ENCODE measurements around the gene C1QL4. TPM values are rescaled to one million over a fixed set of nuclear protein-coding genes. Genes with fewer than 3 reads are reported as not detected.

Gene C1QL4
- total and polyA plus RNA-seq, 8 donors: not detected

DNA sequence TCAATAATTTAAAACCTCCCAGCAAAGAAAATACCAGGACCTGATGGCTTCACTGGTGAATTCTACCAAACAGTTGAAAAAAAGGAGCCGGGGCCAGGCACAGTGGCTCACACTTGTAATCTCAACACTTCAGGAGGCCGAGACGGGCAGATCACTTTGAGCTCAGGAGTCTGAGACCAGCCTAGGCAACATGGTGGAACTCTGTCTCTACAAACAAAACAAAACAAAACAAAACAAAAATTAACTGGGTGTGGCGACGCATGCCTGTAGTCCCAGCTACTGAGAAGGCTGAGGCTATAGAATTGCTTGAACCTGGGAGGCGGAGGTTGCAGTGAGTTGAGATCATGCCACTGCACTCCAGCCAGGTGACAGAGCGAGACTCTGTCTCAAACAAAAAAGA lies 27.6 kb downstream of the C1QL4 start:
- H3K4me3 ChIP-seq: no peak overlapping the region
- TF ChIP-seq, protein P1, sequence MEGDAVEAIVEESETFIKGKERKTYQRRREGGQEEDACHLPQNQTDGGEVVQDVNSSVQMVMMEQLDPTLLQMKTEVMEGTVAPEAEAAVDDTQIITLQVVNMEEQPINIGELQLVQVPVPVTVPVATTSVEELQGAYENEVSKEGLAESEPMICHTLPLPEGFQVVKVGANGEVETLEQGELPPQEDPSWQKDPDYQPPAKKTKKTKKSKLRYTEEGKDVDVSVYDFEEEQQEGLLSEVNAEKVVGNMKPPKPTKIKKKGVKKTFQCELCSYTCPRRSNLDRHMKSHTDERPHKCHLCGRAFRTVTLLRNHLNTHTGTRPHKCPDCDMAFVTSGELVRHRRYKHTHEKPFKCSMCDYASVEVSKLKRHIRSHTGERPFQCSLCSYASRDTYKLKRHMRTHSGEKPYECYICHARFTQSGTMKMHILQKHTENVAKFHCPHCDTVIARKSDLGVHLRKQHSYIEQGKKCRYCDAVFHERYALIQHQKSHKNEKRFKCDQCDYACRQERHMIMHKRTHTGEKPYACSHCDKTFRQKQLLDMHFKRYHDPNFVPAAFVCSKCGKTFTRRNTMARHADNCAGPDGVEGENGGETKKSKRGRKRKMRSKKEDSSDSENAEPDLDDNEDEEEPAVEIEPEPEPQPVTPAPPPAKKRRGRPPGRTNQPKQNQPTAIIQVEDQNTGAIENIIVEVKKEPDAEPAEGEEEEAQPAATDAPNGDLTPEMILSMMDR (IDR thresholded peaks at IDR 0.05): no peak
- no peak for TF ChIP-seq POLR2A (IDR thresholded peaks at IDR 0.05)
- TF ChIP-seq EP300 (IDR thresholded peaks at IDR 0.05): no peak
- TF ChIP-seq POLR2AphosphoS5 (IDR thresholded peaks at IDR 0.05): no peak
- H3K27me3 ChIP-seq: peaks cover 0 to 25% (median 0%) of the 10 kb centered on the region in 3 donors
- intact Hi-C loops (cut with DNase I; ENCODE audit: low total_unique reads): no loop called here
- whole genome bisulfite sequencing, 5 donors: 83 to 88% (median 86%) methylated on average over 7 of the region's 7 CpGs
- no peak for DNase-seq
- H3K9me3 ChIP-seq: no peaks in the 10 kb centered on the region
- no peaks in the 10 kb centered on the region for H3K4me1 ChIP-seq
- H3K27ac ChIP-seq: no peak overlapping the region
- no peaks in the 10 kb centered on the region for H3K36me3 ChIP-seq

DNA sequence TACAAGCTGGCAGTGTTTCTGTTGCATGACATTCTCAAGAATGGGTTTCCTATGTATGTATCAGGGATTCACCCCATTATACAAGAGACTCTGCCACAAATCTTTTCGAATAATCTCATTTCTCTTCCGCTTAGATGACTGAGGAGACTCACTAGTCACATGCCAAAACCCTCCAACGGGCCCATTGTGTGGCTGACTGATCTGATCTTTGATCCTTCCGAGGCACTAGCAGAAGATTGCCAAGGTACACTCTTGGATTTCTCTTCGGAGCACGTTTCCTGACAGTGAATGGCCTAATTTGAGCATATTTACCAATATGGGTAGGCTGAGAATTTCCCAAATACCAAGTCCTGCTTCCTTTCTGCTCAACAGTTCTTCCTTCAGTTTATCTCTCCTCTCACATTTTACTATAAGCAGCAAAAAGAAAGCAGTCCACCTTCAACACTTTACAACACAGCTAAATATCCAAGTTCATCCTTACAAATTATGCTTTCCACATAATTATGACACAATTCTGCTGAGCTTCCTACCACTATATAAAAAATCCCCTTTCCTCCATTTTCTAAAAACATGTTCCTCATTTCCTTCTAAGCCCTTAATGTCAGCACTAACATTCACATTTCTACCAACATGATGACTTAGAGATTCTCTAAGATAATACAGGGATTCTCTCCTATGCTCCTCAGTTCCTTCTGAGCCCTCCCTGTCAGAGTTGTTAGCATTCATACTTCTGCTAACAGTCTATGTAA lies 31.1 kb downstream of the C1QL4 start:
- DNase-seq: no peak

DNA sequence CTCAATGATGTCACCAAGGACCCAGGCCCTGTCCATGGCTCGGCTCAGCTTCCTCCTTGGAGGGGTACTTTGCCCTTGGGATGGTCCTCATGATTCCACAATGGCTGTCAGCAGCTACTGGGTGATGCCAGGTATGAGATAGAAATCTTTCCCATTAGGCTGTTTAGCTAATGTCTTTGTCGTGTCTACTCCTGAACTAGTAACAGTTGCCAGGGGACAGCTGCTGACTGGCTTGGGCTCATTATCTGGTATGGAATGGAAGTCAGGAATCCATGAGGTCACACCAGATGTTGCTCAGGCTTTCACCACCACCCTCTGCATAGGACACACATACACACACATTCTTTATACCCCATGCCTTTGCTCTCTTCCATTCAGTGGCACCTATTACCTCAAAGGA lies 32.8 kb downstream of the C1QL4 start:
- WGBS, 5 donors: 61 to 82% (median 72%) methylated on average over 2 of the region's 2 CpGs
- Histone ChIP-seq H3K27me3 (peaks cover 0 to 54% (median under 1%) of the 10 kb centered on the region in 3 donors), H3K9me3 (no peaks in the 10 kb centered on the region), H3K4me1 (no peaks in the 10 kb centered on the region), H3K36me3 (no peaks in the 10 kb centered on the region), H3K4me3 (no peak overlapping the region), H3K27ac (no peak overlapping the region)
- TF ChIP-seq POLR2AphosphoS5 (IDR thresholded peaks at IDR 0.05): no peak
- TF ChIP-seq POLR2A (IDR thresholded peaks at IDR 0.05): no peak
- intact Hi-C loops (cut with DNase I; ENCODE audit: low total_unique reads): no loop called here
- DNase-seq: no peak

More for the DNA sequence above, 31.1 kb downstream of the C1QL4 start:
- no peaks in the 10 kb centered on the region for H3K4me1 ChIP-seq
- H3K36me3 ChIP-seq: no peaks in the 10 kb centered on the region
- H3K4me3 ChIP-seq: no peak overlapping the region
- H3K27ac ChIP-seq: no peak overlapping the region
- H3K27me3 ChIP-seq: peaks cover 0 to 47% (median 0%) of the 10 kb centered on the region in 3 donors
- intact Hi-C loops (cut with DNase I; ENCODE audit: low total_unique reads): no loop called here
- TF ChIP-seq POLR2AphosphoS5 (IDR thresholded peaks at IDR 0.05) (no peak), POLR2A (IDR thresholded peaks at IDR 0.05) (no peak), EP300 (IDR thresholded peaks at IDR 0.05) (no peak)
- TF ChIP-seq, protein P1 (IDR thresholded peaks at IDR 0.05): no peak
- H3K9me3 ChIP-seq: no peaks in the 10 kb centered on the region
- WGBS, 5 donors: 52 to 69% (median 65%) methylated on average over 6 of the region's 6 CpGs

DNA sequence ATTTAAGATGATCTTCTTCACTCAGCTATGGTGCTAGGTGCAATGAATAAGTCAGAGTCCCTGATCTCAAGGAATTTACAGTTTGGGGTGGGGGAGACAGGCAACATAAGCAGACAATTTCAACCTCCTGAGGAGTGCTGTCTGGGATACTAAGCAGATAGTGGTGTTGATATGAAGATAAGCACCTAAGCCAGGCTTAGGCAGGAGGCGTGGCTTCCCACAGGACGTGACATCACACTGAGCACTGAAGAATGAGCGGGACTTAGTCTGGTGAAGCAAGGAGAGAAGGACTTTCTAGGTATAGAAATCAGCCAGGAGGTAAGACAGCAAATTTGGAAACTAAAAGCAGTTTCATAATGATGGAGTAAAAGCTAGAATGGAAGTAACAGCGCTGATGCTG lies 35.2 kb downstream of the C1QL4 start:
- intact Hi-C loops (cut with DNase I; ENCODE audit: low total_unique reads): no loop called here
- DNase-seq: no peak
- H3K27me3 ChIP-seq: peaks cover 15 to 74% (median 25%) of the 10 kb centered on the region in 3 donors
- no peak for TF ChIP-seq POLR2A (IDR thresholded peaks at IDR 0.05)
- no peak for TF ChIP-seq EP300 (IDR thresholded peaks at IDR 0.05)
- TF ChIP-seq, protein P1 (IDR thresholded peaks at IDR 0.05): no peak
- no peak for TF ChIP-seq POLR2AphosphoS5 (IDR thresholded peaks at IDR 0.05)
- H3K9me3 ChIP-seq: no peaks in the 10 kb centered on the region
- H3K36me3 ChIP-seq: no peaks in the 10 kb centered on the region
- H3K27ac ChIP-seq: no peak overlapping the region
- no peak overlapping the region for H3K4me3 ChIP-seq
- H3K4me1 ChIP-seq: peaks cover 10 to 13% (median 12%) of the 10 kb centered on the region in 4 donors
- WGBS, 5 donors: 62 to 69% (median 65%) methylated on average over 4 of the region's 4 CpGs

DNA sequence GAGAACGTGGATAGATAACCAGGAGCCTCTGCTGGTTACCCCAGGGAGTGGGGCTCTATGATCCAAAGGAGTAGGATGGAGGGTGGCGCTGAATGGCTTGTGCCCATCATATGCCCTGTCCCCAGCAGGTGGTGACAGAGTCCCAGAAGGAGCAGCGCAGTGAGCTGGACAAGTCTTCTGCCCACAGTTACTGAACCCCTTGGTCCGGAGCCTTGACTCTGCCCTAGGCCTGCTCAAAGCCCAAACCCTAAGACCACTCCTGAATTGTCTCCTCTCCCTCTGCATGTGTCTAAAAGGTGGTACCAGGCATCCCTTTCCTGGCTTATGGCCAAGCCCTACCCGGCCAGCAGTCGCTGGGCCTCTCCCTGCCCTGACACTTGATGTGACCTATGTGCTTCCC lies 38.8 kb downstream of the C1QL4 start:
- no peak overlapping the region for H3K27ac ChIP-seq
- TF ChIP-seq POLR2AphosphoS5 (IDR thresholded peaks at IDR 0.05) (no peak), POLR2A (IDR thresholded peaks at IDR 0.05) (no peak), EP300 (IDR thresholded peaks at IDR 0.05) (no peak)
- TF ChIP-seq, protein P1 (IDR thresholded peaks at IDR 0.05): no peak
- 37 to 54% (median 44%) methylated on average over 6 of the region's 6 CpGs for whole genome bisulfite sequencing, 5 donors
- H3K4me1 ChIP-seq: peaks cover 25 to 45% (median 36%) of the 10 kb centered on the region in 4 donors
- peaks cover 32 to 99% (median 46%) of the 10 kb centered on the region in 3 donors for H3K27me3 ChIP-seq
- intact Hi-C loops (cut with DNase I; ENCODE audit: low total_unique reads): no loop called here
- no peaks in the 10 kb centered on the region for H3K36me3 ChIP-seq
- DNase-seq: no peak
- H3K4me3 ChIP-seq: no peak overlapping the region
- H3K9me3 ChIP-seq: no peaks in the 10 kb centered on the region
